ENCODE results near the gene NET1. TPM values are rescaled to one million over a fixed set of nuclear protein-coding genes. Genes with fewer than 3 reads are reported as not detected.

NET1 gene
- total RNA-seq, 1 experiment from 2014 or later: 33.6 TPM

GRCh38 chr10:5434017-5434753 is 21.8 kb downstream of the NET1 start:
- in situ Hi-C loops (cut with HindIII; ENCODE audit: low pct_unique_long_range_greater_than_20kb, low sequenced_read_pairs): loop anchor here (25.0 kb wide), 1 partner anchor 597 kb away; the partner anchor contains the start of gene AKR1E2
- DNase-seq (ENCODE audit: low read depth): peak; percentile 67

DNA sequence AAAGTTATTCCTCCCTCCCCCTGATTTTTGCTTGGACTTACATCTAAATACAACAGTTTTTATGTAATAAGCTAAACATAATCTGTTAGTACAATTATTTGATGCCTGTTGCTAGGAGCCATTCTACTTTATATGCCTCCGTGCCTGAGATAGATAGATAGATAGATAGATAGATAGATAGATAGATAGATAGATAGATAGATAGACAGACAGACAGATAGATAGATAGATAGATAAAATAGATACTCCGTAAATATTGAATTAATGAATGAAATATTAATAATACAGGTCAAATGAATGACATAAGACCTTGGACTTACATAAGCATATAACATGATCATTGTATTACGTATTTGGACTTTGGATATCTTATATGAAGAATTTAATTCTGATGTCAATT is 23.0 kb downstream of the NET1 start:
- no peak for DNase-seq (ENCODE audit: low read depth)
- in situ Hi-C loops (cut with HindIII; ENCODE audit: low pct_unique_long_range_greater_than_20kb, low sequenced_read_pairs): loop anchor here (25.0 kb wide), 1 partner anchor 598 kb away; the partner anchor contains the start of gene AKR1E2

DNA sequence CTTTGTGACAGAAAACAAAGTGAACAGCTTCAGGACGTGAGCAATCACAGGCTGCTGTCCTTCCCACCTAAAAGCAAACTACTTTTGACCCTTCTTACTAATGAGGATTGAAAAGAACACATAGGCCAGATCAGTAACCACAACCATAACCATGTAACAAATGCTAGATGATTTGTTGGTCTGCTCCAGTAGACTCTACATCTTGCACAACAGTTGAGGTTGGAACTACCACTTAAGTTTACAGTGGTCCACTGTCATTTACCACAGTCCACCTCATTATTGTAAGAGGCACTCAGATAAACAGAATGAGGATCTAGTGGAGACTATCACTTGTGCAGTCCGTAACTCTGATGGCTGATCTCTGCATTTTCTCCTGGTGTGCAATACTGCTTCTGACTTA is 27.8 kb downstream of the NET1 start:
- DNase-seq (ENCODE audit: low read depth): no peak
- in situ Hi-C loops (cut with HindIII; ENCODE audit: low pct_unique_long_range_greater_than_20kb, low sequenced_read_pairs): loop anchor here (25.0 kb wide), 1 partner anchor 603 kb away; the partner anchor contains the start of gene AKR1E2

DNA sequence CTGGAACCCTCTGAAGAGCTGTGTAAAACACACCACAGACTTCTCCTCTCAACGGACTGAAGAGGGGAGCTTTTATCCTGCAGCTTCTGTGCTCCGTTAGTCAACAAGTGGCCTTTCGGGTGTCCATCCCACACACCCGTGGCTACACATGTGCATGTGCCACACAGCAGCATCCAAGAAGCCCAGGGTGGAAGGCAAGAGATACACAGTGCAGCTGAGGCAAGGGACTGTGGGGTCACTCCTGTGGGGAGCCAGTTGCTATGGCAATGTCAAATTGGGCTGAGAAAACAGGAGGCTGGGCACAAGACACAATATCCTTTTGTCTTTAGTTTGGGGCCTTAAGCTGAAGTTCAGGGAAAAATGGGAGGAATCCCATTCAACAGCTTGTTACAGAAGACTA is 28.7 kb downstream of the NET1 start:
- in situ Hi-C loops (cut with HindIII; ENCODE audit: low pct_unique_long_range_greater_than_20kb, low sequenced_read_pairs): loop anchor here (25.0 kb wide), 1 partner anchor 604 kb away; the partner anchor contains the start of gene AKR1E2

GRCh38 chr10:5442065-5442989 is 30.0 kb downstream of the NET1 start:
- in situ Hi-C loops (cut with HindIII; ENCODE audit: low pct_unique_long_range_greater_than_20kb, low sequenced_read_pairs): loop anchor here (25.0 kb wide), 1 partner anchor 605 kb away; the partner anchor contains the start of gene AKR1E2
- DNase-seq (ENCODE audit: low read depth): peak; percentile 58

More for the DNA sequence above, 28.7 kb downstream of the NET1 start:
- no peak for DNase-seq (ENCODE audit: low read depth)

GRCh38 chr10:5442990-5443370 is 30.6 kb downstream of the NET1 start:
- DNase-seq (ENCODE audit: low read depth): no peak
- in situ Hi-C loops (cut with HindIII; ENCODE audit: low pct_unique_long_range_greater_than_20kb, low sequenced_read_pairs): loop anchor here (25.0 kb wide), 1 partner anchor 606 kb away; the partner anchor contains the start of gene AKR1E2

DNA sequence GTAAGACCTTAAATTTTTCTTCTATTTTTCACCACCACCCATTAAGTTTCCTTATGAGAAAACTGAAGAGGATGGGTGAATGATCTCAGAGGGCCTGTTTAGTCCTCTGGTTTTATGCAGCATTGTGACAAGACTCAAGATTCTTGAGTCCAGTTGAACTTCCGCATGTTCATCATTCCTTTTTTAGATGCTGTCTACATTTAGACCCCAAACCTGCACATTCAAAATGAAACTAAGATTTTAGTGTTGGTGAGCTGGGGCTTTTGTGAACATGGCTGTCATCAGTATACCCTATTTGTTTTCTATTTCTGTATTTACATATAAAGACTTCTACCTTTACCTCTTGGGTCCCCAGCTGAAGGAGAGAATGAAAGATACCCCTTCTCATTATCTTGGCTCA is 31.1 kb downstream of the NET1 start:
- in situ Hi-C loops (cut with HindIII; ENCODE audit: low pct_unique_long_range_greater_than_20kb, low sequenced_read_pairs): loop anchor here (25.0 kb wide), 1 partner anchor 606 kb away; the partner anchor contains the start of gene AKR1E2
- DNase-seq (ENCODE audit: low read depth): no peak

GRCh38 chr10:5445006-5445405 is 32.6 kb downstream of the NET1 start:
- no peak for DNase-seq (ENCODE audit: low read depth)

GRCh38 chr10:5446390-5446926 is 34.1 kb downstream of the NET1 start:
- peak; percentile 91 for DNase-seq (ENCODE audit: low read depth)
- in situ Hi-C loops (cut with HindIII; ENCODE audit: low pct_unique_long_range_greater_than_20kb, low sequenced_read_pairs): loop anchor here (25.0 kb wide), 1 partner anchor 609 kb away; the partner anchor contains the start of gene AKR1E2

More at GRCh38 chr10:5445006-5445405, 32.6 kb downstream of the NET1 start:
- in situ Hi-C loops (cut with HindIII; ENCODE audit: low pct_unique_long_range_greater_than_20kb, low sequenced_read_pairs): loop anchor here (25.0 kb wide), 1 partner anchor 608 kb away; the partner anchor contains the start of gene AKR1E2

- in situ Hi-C loops (cut with HindIII; ENCODE audit: low pct_unique_long_range_greater_than_20kb, low sequenced_read_pairs): loop anchor here (25.0 kb wide), 1 partner anchor 610 kb away; the partner anchor contains the start of gene AKR1E2
Measured at GRCh38 chr10:5447056-5447455, 34.7 kb downstream of the NET1 start.

GRCh38 chr10:5447611-5448071 is 35.3 kb downstream of the NET1 start:
- in situ Hi-C loops (cut with HindIII; ENCODE audit: low pct_unique_long_range_greater_than_20kb, low sequenced_read_pairs): loop anchor here (25.0 kb wide), 1 partner anchor 610 kb away; the partner anchor contains the start of gene AKR1E2
- peak; percentile 29 for DNase-seq (ENCODE audit: low read depth)

More at GRCh38 chr10:5447056-5447455, 34.7 kb downstream of the NET1 start:
- DNase-seq (ENCODE audit: low read depth): peak; percentile 24

GRCh38 chr10:5448333-5449001 is 36.1 kb downstream of the NET1 start:
- in situ Hi-C loops (cut with HindIII; ENCODE audit: low pct_unique_long_range_greater_than_20kb, low sequenced_read_pairs): loop anchor here (25.0 kb wide), 1 partner anchor 611 kb away; the partner anchor contains the start of gene AKR1E2
- DNase-seq (ENCODE audit: low read depth): peak; percentile 34

DNA sequence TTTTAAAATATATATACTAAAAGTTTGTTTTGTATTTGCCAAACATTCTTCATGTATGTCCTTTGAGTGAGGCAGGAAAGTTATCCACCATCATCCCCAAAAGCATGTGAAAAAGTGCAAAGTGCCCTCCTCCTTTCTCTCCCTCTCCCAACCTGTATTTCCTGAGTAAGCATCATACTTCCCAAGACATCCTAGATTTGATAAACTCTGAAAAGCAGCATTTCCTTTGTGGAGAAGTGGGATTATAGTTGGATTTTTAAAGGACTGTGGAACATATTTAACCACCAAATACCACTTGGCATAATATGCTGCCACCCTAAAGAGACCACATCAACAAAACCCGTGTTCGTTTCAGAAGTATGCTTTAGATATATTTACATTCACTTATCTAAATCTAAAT is 36.9 kb downstream of the NET1 start:
- DNase-seq (ENCODE audit: low read depth): no peak
- in situ Hi-C loops (cut with HindIII; ENCODE audit: low pct_unique_long_range_greater_than_20kb, low sequenced_read_pairs): loop anchor here (25.0 kb wide), 1 partner anchor 612 kb away; the partner anchor contains the start of gene AKR1E2

DNA sequence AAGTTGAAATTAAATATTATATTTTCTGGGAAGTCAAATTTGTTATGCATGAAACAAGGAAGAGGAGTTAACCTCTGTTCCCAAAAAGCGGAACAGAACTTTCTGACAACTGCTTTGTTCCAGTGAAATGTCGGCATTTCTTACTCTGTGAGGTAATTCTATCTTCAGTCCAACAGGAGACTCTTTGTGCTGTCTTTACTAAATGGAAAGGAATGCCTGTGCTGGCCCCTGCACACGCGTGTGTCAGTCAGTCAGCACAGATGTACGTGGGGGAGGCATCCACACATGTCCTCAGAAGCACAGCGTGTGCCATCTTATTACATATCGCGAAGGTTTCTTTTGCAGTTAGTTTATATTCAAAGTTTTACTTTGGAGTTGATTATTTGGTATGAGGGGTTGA is 37.5 kb downstream of the NET1 start:
- in situ Hi-C loops (cut with HindIII; ENCODE audit: low pct_unique_long_range_greater_than_20kb, low sequenced_read_pairs): loop anchor here (25.0 kb wide), 1 partner anchor 613 kb away; the partner anchor contains the start of gene AKR1E2
- DNase-seq (ENCODE audit: low read depth): no peak

DNA sequence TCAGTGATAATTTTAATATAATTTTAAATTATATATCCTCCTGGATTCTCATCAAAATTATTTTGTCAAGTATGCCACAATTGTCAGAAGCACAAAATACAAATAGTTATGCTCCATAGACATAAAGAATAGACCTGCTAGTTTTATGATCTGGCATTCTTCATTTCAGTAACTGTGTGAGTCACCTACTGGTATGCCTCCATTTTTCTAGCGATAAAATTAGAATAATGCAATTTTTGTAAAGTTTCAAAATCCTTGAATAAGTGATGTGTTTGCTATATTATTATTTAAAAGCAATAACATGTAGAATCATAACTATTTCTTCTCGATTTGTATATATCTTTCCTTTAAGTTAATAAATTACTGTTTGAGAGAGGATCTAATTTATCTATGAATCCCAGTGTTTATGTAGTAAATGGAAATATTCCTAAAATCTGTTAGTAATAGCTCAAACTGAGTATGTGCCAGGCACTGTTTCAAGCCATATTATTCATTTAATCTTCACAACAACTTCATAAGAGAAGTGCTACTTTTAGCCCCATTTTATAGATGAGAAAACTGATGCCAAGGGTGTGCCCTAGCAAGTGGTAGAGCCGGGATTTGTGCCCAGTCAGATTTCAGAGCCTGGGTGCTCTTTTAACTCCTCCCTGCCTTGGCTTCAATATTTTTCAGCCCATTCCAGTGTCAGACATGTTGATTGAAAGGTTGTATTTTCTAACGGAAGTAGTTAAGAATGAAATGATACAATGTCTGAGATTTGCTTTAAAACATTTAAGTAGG is 38.4 kb downstream of the NET1 start:
- DNase-seq (ENCODE audit: low read depth): no peak
- in situ Hi-C loops (cut with HindIII; ENCODE audit: low pct_unique_long_range_greater_than_20kb, low sequenced_read_pairs): no loop called here

GRCh38 chr10:5453749-5454489 is 41.6 kb downstream of the NET1 start:
- in situ Hi-C loops (cut with HindIII; ENCODE audit: low pct_unique_long_range_greater_than_20kb, low sequenced_read_pairs): no loop called here
- no peak for DNase-seq (ENCODE audit: low read depth)

Data from Caki2 (cell line).